NCI-H128 (cell line): ENCODE data around the gene MESP2.

Experiments
- DNase-seq: peaks from one replicate; lab custom pipeline; 2025; ENCODE audit not compliant: unreplicated experiment; lab: John Stamatoyannopoulos, UW

MESP2 gene

DNA sequence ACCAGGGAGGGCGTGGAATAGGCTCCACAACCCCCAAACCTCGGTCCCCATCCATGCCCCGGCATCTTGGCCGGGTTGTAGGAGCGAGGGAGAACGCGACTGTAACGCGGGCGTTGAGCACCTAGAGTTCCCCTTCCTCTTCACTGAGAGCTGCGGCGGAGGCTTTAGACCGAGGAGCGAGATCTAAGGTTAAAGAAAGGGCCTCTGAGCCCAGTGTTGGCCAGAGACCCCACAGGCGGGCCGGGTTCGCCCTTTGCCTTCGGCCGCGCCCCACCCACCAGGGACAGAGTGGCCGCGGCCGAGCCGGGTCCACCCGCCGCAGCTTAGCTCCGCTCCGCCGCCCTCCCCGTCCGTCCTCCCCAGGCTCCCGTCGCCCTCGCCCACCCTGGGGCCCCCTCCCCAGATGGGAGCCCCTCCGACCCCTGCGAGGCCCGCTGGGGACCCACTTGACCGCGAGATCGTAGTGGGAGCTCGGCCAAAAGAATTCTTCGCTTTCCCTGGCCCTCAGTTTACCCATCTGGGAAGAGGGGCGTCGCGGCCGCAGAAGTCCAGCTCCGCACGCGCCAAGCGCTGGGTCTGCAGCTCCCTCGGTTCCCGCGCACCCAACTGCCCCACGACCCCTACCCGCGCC, 38.1 kb downstream of the MESP2 start:
- no peak for DNase-seq

DNA sequence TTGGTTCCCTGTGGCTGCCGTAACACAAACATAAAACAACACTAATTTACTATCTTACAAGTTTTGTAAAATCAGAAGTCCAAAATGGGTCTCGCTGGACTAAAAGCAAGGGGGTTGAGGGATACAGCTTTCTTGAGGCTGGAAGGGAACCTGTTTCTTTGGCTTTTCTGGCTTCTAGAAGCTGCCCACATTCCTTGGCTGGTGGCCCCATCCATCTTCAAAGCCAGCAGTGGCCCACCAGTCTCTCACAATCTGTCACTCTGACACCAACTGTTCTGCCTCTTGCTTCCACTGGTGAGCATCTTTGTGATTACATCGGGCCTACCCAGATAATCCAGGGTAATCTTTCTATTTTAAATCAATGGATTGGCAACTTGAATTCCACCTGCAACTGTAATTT, 39.6 kb downstream of the MESP2 start:
- DNase-seq: no peak

DNA sequence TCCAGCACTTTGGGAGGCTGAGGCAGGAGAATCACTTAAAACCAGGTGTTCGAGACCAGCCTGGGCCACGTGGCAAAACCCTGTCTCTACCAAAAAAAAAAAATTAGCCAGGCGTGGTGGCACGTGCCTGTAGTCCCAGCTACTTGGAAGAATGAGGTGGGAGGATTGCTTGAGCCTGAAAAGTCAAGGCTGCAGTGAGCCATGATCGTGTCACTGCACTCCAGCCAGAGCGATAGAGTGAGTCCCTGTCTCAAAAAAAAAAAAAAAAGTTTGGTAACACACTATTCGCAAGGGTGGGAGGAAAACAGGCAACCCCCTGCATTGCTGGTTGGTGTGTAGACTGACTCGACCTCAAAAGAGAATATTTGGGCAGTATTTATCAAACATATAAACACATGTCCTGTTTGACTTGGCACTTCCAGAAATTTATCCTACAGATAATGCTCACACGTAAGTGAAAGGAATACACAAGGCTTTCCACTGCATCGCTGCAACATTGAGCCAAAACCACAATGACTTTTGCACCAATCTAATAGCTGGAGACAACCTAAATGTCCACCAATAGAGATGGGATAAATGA, 41.7 kb downstream of the MESP2 start:
- no peak for DNase-seq

DNA sequence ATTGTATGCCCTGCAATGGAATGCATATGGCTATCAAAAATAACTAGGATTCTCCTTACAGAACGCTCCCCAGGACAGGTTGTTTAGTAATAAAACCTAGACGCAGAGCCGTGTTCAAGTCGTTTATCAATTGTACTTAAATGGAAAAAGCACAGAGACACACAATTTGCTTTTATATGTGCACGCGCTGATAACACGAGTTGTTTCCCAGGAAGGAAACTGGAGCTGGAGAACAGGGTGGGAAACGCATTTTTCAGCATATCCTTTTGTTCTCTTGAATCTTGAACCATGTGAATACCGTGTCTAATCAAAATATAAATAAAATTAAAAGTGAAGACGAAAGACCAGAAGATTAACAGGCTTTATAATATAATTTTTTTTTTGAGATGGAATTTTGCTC, 42.2 kb downstream of the MESP2 start:
- DNase-seq: no peak

DNA sequence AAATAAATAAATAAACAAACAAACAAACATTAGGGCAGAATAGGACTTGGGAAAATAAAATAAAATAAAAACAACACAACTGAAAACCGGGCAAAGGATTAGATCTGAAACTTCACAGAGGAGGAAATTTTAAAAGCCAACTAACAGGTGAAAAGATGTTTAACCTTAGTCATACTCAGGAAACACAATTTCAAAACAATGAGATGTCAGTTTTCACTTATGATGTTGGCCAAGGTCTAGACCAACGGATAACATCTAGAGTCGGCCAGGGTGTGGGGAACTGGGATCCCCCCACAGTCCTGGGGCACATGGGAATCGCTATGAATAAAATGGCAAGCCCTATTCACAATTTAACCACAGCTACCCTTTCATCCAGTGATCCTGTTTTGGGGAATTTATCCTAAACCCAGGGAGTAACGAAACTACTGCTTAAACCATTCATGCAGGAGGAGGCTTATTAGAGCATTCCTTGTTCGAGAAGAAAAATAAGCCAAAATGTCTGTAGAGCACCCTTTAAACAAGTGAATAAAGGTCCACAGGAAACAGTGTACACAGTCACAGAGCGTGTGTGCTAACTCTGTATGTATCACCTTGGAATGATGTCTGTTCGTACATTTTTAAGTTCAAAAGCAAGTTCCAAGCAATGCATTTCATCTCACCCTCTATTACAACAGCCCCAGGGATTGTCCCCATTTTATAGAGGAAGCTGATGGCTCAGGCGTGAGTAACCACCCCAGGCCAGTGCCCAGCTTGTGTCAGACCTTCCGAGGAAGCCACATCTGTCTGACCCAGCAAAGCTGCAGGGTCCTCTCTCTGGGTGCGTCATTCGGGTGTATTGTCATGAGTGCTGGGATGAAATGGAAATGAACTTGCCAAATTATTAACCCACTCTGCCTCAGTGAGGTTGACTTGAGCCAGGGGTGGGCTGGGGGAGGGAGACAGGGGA, 44.8 kb downstream of the MESP2 start:
- DNase-seq: no peak

DNA sequence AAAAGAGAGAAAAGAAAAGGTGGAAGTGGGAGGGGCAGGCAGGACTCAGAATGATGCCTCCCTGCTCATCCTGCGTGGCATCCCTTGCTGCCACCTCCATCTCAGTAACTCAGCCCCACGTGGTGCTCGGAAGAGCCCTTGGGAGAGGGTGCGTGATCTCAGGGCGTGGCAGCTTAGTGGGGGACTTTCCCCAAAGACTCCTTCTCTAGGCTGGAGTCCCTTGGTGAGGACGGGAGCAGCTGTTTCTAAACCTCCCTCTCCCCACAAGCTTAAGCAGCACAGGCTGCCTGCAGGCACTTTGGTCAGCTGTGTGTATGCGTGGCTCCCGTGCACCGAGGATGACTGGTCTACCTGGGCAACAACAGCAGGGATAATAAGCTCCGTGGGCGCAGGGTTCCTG, 45.9 kb downstream of the MESP2 start:
- DNase-seq: no peak

DNA sequence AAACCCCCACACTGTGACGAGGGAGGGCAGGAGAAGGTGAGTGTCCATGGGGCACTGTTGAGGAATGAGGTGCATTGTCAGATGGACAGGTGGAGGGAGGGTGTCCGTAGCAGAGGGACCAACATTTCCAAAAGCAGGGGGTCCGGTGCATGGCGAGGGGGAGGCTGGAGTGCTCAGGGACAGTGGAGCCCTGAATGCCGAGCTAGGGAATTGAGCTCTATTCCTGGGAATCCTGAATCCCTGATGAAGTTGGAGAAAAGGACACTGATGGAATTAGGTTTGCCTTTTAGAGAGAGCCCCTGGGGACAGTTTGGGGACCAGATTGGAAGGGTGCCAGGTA, 46.4 kb downstream of the MESP2 start:
- no peak for DNase-seq

DNA sequence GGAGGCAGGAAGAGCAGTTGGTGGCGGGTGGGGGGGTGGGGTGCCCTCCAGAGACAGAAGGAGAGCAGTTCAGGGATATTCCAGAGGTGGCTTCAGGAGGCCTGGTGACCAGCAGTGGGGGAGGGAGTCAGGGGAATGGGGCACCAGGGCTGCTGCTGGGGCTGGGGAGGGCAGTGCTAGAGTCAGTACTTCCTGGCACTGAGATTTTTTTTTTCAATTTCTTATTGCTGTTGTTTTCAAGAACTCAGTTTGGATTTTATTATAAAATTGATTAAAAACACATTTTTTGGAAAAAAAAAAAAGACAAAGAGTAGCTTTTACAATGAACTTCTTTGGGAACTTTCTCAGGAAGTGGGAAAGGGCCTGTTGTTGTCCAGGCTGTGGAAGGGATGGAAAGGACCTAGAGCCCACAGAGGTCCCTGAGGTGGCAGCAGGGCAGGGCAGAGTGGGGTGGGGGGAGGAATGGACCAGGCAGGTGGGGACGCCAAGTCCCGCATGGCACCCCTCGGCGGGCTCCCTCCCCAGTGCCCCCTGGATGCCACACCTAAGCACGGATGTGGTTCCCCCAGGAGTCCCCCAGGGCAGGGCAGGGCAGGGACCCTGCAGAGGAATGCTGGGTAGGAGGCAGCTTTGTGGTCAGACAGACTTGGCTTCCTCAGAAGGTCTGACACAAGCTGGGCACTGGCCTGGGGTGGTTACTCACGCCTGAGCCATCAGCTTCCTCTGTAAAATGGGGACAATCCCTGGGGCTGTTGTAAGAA, 47.0 kb downstream of the MESP2 start:
- no peak for DNase-seq

DNA sequence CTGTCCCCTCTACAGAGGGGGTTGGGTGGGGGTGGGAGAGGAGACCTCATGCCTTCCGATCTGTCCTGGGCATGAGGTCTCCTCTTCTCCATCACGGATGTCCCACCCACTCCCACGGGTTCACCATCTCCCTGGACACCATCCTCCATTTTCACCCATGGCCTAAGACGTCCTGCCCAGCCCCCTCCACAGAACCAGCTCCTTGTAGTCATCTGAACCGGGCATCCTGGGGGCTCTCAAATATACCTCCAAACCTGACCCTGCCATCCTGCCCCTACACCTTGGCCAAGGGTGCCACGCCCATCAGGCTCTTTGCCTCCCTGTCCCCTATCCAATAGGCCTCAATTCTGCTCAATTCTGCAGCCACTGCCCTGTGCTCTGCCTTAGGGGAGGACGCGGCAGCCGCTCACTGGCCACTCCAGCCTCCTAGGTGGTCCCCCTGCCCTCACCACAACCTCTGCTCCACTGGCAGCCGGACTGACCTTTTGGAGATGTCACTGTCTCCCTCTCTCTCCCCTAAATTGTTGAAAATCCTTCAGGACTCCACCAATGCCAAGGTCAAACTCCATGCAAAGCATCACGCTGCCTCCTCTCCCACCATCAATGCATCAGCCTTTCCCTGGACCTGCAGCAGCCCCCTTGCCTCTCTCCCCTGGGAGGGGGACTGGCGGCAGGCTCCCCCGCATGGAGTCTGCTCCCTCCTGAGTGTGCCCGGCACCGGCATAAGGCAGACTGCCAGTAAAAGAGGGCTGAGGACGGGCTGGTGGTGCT, 47.9 kb downstream of the MESP2 start:
- DNase-seq: no peak

DNA sequence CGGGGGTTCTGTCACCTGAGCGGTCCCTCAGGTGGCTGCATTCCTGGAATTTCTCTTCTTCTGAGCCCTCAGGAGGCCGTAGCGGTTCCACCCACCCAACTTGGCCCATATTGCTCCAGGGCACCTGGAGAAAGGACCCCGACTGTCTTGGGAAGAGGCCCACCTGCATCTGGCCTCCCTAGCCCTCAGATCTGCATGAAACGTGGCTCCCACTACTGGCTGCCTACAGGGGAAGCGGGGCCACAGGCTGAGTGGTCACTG, 48.4 kb downstream of the MESP2 start:
- DNase-seq: no peak

DNA sequence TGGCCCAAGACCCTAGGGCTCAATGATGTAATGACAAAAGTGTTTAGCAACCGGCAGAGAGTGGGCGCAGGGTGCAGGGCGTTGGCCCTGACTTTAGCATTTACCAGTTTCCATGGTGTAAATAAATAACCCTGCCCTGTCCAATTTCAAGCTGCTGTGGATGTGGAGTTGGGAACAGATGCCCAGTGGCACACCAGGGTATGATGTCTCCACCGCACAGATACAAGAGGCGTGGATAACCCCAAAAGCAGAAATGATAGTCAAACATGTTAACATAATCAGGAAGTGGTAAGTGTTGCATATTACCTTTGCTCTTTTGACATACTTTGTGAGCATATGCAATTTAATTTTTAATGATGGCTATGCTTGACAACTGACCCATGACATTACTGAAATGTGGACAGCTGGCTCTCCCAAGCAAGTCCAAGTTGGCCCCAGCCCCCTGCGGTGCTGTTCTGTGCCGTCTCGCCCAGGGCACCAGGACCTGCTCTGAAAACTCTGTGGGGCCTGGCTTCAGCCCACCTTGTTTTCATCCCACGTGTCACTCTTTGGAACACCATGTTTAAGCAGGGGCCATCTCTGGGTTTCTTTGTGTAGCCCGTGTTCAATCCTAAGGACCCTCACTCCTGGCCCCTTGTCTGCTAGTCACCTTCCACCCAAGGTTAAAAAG, 49.3 kb downstream of the MESP2 start:
- no peak for DNase-seq

DNA sequence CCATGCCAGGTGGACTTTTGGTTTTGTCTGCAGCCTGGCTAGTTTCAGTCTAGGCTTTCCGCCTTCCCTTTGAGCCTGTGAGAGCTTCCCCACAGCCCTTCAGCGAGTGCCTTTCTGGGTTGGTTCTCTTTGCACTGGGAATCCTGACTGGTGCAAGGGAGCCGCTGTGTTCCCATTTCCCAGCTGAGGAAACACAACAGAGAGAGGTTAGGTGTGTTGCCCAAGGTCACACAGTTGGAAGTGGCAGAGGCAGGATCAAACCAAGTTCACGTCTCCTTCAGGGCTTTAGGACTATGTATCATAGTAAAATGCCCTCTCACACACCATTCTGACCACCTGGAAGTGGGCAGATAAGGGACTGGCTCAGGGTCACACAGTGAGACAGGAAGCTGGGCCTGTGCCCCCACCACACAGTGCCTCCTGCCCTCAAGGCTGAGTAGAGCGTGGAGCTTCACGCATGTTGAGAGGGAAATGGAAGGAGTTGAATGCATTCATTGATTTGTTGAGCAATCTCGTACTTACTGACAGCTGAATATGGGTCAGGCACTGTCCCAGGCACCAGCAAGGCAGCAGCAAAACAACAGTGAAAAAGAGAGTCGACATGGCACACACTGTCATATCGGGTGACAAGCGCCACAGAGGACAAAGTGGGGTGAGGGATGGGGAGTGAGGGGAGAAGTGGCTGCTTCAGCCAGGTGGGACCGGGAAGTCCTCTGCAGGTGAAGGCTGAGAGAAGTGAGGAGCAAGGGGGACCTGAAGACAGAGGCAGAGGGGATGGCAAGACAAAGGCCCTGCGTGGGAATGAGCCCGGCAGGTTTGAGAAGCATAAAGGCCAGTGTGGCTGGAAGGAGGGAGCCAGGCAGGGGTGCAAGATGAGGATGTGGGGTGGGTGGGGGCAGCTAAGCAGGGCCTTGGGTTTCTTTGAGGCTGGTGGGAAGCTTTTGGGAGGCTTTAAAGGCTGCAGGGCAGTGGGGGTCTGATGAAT, 50.8 kb downstream of the MESP2 start:
- DNase-seq: no peak

DNA sequence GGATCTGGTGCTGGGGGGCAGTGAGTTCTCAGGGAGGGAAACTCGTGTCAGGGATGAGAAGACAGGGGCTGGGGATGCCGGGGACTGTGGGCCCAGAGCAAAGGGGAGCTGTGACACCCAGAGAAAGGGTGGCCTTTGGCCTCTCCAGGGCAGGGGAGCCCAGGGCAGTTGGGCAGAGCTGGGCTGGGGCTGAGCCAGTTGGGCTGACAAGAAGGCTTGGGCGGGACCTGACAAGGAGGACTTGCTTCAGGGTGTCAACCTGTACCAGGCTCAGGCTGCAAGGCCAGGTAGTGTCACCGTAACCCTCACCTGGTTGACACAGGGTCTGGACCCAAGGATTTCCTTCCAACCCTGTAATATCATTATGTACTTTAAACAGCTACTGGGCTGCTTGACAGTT, 51.7 kb downstream of the MESP2 start:
- no peak for DNase-seq
